Karpas-422 (cell line): Measurements from ENCODE around the gene KLHDC8A. TPM values are rescaled to one million over a fixed set of nuclear protein-coding genes. Genes with fewer than 3 reads are reported as not detected.
"Not testable (repeated sequence)": the region's sequence is repeated elsewhere in the genome, so short reads cannot be mapped to it uniquely, and the experiment has no call there.

ENCODE experiments used
- DNase-seq: peaks from one replicate; pipeline ENCODE4 v3.0.0-alpha.2; 2015
- H2AFZ ChIP-seq: fragments of 200-600 bp; sonication (generic); 2 replicates; pipeline ENCODE4 v1.6.1; 2014; ENCODE audit warnings: antibody characterized with exemption, low read length, mixed read lengths
- H3K27ac ChIP-seq: fragments of 200-600 bp; sonication (generic); 2 replicates; pipeline ENCODE4 v1.5.1; 2014; ENCODE audit warnings: mild to moderate bottlenecking, low read length, moderate library complexity
- H3K27me3 ChIP-seq: fragments of 200-600 bp; sonication (generic); 2 replicates; pipeline ENCODE4 v1.6.1; 2014; ENCODE audit warnings: low read length, mixed read lengths
- H3K36me3 ChIP-seq: fragments of 200-600 bp; sonication (generic); 2 replicates; pipeline ENCODE4 v1.6.1; 2014; ENCODE audit warnings: low read length, mixed read lengths; ENCODE audit not compliant: insufficient read depth
- H3K4me1 ChIP-seq: fragments of 200-600 bp; sonication (generic); 2 replicates; pipeline ENCODE4 v1.6.1; 2014; ENCODE audit warnings: mild to moderate bottlenecking, low read length, mixed read lengths
- H3K4me2 ChIP-seq: fragments of 200-600 bp; sonication (generic); 2 replicates; pipeline ENCODE4 v1.6.1; 2014; ENCODE audit warnings: low read length, low read depth, mild to moderate bottlenecking; ENCODE audit not compliant: poor library complexity, severe bottlenecking
- H3K4me3 ChIP-seq: fragments of 200-600 bp; sonication (generic); 2 replicates; pipeline ENCODE4 v1.5.1; 2014; ENCODE audit warnings: mild to moderate bottlenecking, antibody characterized with exemption, low read length, mixed read lengths
- H3K79me2 ChIP-seq: fragments of 200-600 bp; sonication (generic); 2 replicates; pipeline ENCODE4 v1.6.1; 2014; ENCODE audit warnings: mild to moderate bottlenecking, low read length, mixed read lengths
- H3K9ac ChIP-seq: fragments of 200-600 bp; sonication (generic); 2 replicates; pipeline ENCODE4 v1.6.0; 2014; ENCODE audit warnings: low read length
- H3K9me2 ChIP-seq: fragments of 200-600 bp; sonication (generic), shearing (Covaris generic); replicated peaks from 2 replicates; pipeline ENCODE4 v1.6.0; 2014; ENCODE audit warnings: mild to moderate bottlenecking, low read length, moderate library complexity; ENCODE audit not compliant: insufficient read depth
- H3K9me3 ChIP-seq: fragments of 300-700, 200-600 bp; sonication (generic); 2 replicates; pipeline ENCODE4 v1.6.1; 2014; ENCODE audit warnings: low read length, mixed read lengths
- H4K20me1 ChIP-seq: fragments of 200-600 bp; sonication (generic); 2 replicates; pipeline ENCODE4 v1.6.1; 2014; ENCODE audit warnings: mild to moderate bottlenecking, antibody characterized with exemption, low read length, low read depth; ENCODE audit not compliant: insufficient read depth
- total RNA-seq: library from RNA; depleted of rRNA; stranded (reverse); fragments of >200 nt; shearing (Covaris generic); gene quantifications from 2 replicates; pipeline ENCODE4 v1.2.3, GENCODE V29; 2014; ENCODE audit warnings: low replicate concordance; rRNA removed

KLHDC8A gene
- not detected in 2 replicates for total RNA-seq

- Histone ChIP-seq H3K9me2 (no peaks in the 10 kb centered on the region), H3K79me2 (no peaks in the 10 kb centered on the region), H3K36me3 (no peaks in the 10 kb centered on the region), H3K4me2 (no peak within 1 kb of the TSS), H3K9ac (no peak within 1 kb of the TSS), H3K27me3 (no peaks in the 10 kb centered on the region), H2AFZ (no peak within 1 kb of the TSS), H3K4me3 (no peak within 1 kb of the TSS), H4K20me1 (no peaks in the 10 kb centered on the region), H3K4me1 (no peaks in the 10 kb centered on the region), H3K9me3 (no peaks in the 10 kb centered on the region), H3K27ac (no peak within 1 kb of the TSS)
- no peak for DNase-seq
Measured at GRCh38 chr1:205356440-205357139, at the start of gene KLHDC8A. KLHDC8A (minus strand) TSS chr1:205356922; CDS start chr1:205343604, 13,318 bp downstream.

GRCh38 chr1:205406252-205406651 is 49.5 kb upstream of the KLHDC8A start:
- H3K27ac ChIP-seq, H3K9me3 ChIP-seq, H3K9ac ChIP-seq, H3K36me3 ChIP-seq, H3K9me2 ChIP-seq, H3K4me3 ChIP-seq, H3K4me1 ChIP-seq, H4K20me1 ChIP-seq, H2AFZ ChIP-seq, H3K27me3 ChIP-seq, DNase-seq, H3K4me2 ChIP-seq, H3K79me2 ChIP-seq: not testable (repeated sequence)

- H4K20me1 ChIP-seq, H3K4me1 ChIP-seq, H3K27me3 ChIP-seq, H3K9me2 ChIP-seq, H3K79me2 ChIP-seq, H3K9me3 ChIP-seq, H3K36me3 ChIP-seq, H3K4me2 ChIP-seq, DNase-seq, H3K9ac ChIP-seq, H2AFZ ChIP-seq, H3K4me3 ChIP-seq, H3K27ac ChIP-seq: not testable (repeated sequence)
Measured at GRCh38 chr1:205404484-205404883, 47.8 kb upstream of the KLHDC8A start.

- H3K36me3 ChIP-seq, result no peaks in the 10 kb centered on the region
- no peaks in the 10 kb centered on the region for H4K20me1 ChIP-seq
- DNase-seq, result no peak
Measured at GRCh38 chr1:205398586-205398985, 41.9 kb upstream of the KLHDC8A start.

GRCh38 chr1:205396967-205397616 is 40.4 kb upstream of the KLHDC8A start:
- Histone ChIP-seq H3K79me2 (no peaks in the 10 kb centered on the region), H3K9ac (no peak overlapping the region), H3K4me2 (no peak overlapping the region), H3K9me2 (no peaks in the 10 kb centered on the region), H3K4me1 (no peaks in the 10 kb centered on the region), H4K20me1 (no peaks in the 10 kb centered on the region), H2AFZ (no peak overlapping the region), H3K27me3 (no peaks in the 10 kb centered on the region), H3K36me3 (no peaks in the 10 kb centered on the region), H3K4me3 (no peak overlapping the region), H3K27ac (no peak overlapping the region), H3K9me3 (no peaks in the 10 kb centered on the region)
- peak; percentile 77 for DNase-seq

More at GRCh38 chr1:205398586-205398985, 41.9 kb upstream of the KLHDC8A start:
- H3K27me3 ChIP-seq, result no peaks in the 10 kb centered on the region
- no peaks in the 10 kb centered on the region for H3K79me2 ChIP-seq
- H3K9me2 ChIP-seq, result no peaks in the 10 kb centered on the region
- no peaks in the 10 kb centered on the region for H3K9me3 ChIP-seq
- no peak overlapping the region for H3K4me3 ChIP-seq
- H3K4me1 ChIP-seq, result no peaks in the 10 kb centered on the region
- no peak overlapping the region for H3K9ac ChIP-seq
- H3K4me2 ChIP-seq, result no peak overlapping the region
- no peak overlapping the region for H3K27ac ChIP-seq
- H2AFZ ChIP-seq, result no peak overlapping the region

GRCh38 chr1:205395616-205396015 is 38.9 kb upstream of the KLHDC8A start:
- no peak for DNase-seq
- H3K9me2 ChIP-seq, result no peaks in the 10 kb centered on the region
- H3K4me2 ChIP-seq, result no peak overlapping the region
- no peak overlapping the region for H3K27ac ChIP-seq
- H3K27me3 ChIP-seq, result no peaks in the 10 kb centered on the region
- no peak overlapping the region for H3K9ac ChIP-seq
- H3K4me3 ChIP-seq, result no peak overlapping the region
- H4K20me1 ChIP-seq, result no peaks in the 10 kb centered on the region
- no peak overlapping the region for H2AFZ ChIP-seq
- no peaks in the 10 kb centered on the region for H3K4me1 ChIP-seq
- H3K79me2 ChIP-seq, result no peaks in the 10 kb centered on the region
- no peaks in the 10 kb centered on the region for H3K9me3 ChIP-seq
- no peaks in the 10 kb centered on the region for H3K36me3 ChIP-seq

- H2AFZ ChIP-seq, result no peak overlapping the region
- DNase-seq, result no peak
- no peak overlapping the region for H3K27ac ChIP-seq
- H3K4me3 ChIP-seq, result no peak overlapping the region
- no peaks in the 10 kb centered on the region for H3K27me3 ChIP-seq
- no peaks in the 10 kb centered on the region for H3K36me3 ChIP-seq
- no peaks in the 10 kb centered on the region for H3K9me2 ChIP-seq
- H3K9ac ChIP-seq, result no peak overlapping the region
- no peaks in the 10 kb centered on the region for H4K20me1 ChIP-seq
- no peaks in the 10 kb centered on the region for H3K79me2 ChIP-seq
- no peak overlapping the region for H3K4me2 ChIP-seq
- H3K9me3 ChIP-seq, result no peaks in the 10 kb centered on the region
- no peaks in the 10 kb centered on the region for H3K4me1 ChIP-seq
Measured at GRCh38 chr1:205392650-205393049, 35.9 kb upstream of the KLHDC8A start.

- no peaks in the 10 kb centered on the region for H4K20me1 ChIP-seq
- H3K27ac ChIP-seq, result no peak overlapping the region
- no peak overlapping the region for H3K4me3 ChIP-seq
- no peaks in the 10 kb centered on the region for H3K9me2 ChIP-seq
- H3K9me3 ChIP-seq, result no peaks in the 10 kb centered on the region
- no peaks in the 10 kb centered on the region for H3K4me1 ChIP-seq
- H3K4me2 ChIP-seq, result no peak overlapping the region
- no peaks in the 10 kb centered on the region for H3K27me3 ChIP-seq
- H3K9ac ChIP-seq, result no peak overlapping the region
- H3K36me3 ChIP-seq, result no peaks in the 10 kb centered on the region
- DNase-seq, result no peak
- H2AFZ ChIP-seq, result no peak overlapping the region
- no peaks in the 10 kb centered on the region for H3K79me2 ChIP-seq
Measured at GRCh38 chr1:205391386-205391785, 34.7 kb upstream of the KLHDC8A start.
